Activated CD4-positive, CD25-positive, alpha-beta regulatory T cell (primary cell): Measurements from ENCODE around the gene HTT.

Experiments used
- DNase-seq, 4 experiments: peaks; one replicate each; lab custom pipeline; 2025; lab: John Stamatoyannopoulos, UW

Gene HTT

DNA sequence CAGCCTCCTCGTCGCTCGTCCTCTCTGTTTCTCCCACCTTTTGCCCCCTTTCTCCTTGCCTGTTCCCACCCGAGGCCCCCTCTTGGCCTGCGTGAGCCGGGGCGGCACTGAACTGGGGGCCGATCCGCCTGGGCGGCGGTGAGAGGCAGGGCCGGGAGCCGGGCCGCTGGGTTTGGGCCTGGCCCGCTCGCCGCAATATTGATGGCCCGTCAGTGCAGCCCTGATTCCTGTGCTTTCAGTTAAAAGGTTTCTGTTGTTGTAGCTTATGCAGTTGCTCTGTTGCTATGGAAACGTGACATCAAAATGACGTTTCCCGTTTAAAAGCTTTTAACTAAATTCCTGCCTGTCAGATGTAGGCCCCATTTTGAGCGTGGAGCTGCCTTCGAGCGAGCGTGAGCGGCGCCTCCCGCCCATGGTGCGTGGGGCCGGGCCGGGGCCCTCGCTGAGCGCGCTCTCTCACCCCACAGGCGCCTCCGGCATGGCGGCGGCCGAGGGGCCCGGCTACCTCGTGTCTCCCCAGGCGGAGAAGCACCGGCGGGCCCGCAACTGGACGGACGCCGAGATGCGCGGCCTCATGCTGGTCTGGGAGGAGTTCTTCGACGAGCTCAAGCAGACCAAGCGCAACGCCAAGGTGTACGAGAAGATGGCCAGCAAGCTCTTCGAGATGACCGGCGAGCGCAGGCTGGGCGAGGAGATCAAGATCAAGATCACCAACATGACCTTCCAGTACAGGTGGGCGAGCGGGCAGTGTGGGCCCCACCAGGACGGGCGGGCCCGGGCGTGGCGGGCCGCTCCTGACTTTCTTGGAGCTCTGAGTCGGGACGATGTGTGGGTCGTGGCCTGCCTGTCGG is 174.6 kb downstream of the HTT start, which contains the start of gene MSANTD1:
TSS of gene MSANTD1 (plus strand) at position 349 of the 851 bp plus-strand sequence. CDS start at position 413, 64 bp downstream.
- no peak for DNase-seq

DNA sequence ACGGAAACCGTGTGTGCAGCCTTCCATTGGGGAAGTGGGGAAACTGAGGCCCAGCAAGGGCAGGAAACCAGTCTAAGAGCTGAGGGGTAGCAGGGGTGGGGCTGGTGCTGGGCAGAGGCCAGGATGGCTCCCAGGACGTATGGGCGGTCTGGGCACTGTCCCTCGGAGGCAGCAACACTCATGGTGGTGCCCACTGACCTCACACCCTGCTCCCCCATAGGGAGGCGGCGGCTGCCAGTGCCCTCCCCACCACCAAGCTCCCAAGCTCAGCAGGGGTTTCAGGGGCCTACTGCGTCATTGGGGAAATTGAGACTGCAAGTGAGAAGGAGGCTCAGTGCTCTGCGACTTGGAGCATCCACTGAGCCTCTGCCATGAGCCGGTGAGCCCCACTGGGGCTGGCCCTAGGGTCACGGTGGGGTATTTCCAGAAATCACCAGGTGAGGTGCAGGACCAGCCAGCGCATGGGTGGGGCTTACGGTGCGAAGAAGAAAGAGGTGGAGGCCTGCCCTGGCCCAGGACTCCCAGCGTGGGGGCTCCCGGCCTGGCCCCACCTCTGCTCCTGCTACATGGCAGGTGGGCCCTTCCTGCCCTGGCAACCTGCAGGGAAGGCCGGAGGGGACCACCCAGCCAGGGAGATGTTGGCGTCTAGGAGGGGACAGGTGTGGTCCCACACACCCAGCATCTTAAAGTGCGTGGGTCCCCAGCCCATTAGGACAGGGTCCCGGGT is 175.4 kb downstream of the HTT start:
- DNase-seq = no peak

DNA sequence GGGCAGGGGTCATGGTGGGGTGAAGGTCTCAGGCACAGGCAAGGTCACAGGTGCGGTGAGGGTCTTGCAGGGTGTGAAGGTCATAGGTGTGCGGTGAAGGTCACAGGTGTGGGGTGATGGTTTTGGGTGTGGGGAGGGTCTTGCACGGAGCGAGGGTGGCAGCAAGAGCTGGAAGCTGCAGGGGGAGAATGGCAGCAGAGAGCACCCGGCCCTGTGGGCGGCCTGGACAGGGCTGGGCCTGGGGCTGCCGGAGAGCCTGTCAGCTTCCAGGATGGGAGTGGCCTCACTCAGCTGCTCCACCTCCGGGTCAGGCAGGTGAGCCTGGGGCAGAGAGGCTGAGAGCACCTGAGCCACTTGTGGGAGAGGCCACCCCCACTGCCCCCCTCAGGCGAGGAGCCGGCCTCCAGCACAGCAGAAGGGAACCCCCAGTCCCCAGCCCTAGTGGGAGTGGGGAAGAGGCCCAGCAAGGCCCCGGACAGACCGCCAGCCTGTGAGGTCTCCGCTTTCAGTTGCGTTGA is 176.0 kb downstream of the HTT start:
- no peak for DNase-seq

DNA sequence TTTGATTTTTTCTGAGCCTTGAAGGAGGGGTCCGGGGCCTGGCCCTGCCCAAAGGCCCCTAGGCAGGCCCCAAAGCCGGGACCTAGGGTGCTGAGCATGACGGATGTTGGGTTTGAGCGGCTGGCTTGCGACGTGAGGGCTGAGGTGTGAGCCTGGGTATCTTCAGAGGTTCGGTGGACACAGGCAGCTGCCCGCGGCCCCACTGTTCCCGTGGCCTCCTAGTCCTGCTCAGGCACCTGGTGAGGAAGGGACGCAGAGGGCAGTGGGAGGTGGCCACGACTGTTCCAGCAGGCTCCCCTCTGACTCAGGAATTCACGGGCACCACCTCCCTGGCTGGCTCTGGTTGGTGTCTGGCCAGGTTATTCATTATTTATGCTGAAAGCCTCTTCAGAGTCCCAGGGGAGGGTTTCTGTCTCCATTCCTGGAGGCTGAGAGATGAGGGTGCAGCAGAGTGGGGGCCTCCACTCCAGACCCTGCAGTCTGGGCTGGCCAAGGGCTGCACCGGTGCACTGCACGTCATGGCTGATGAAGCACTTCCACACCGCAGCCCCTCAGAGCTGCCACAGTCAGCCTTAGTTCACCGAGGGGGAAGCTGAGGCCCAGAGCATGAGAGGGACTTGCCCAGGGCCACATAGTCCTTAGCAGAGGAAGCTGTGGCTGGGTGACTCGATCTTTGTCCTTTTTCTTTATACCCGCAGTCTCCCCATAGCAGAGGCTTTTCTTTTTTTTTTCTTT is 176.6 kb downstream of the HTT start:
- no peak for DNase-seq

GRCh38 chr4:3251691-3252479 is 177.4 kb downstream of the HTT start:
- no peak for DNase-seq

- DNase-seq = no peak
These were observed 178.0 kb downstream of the HTT start for GRCh38 chr4:3252480-3252828.

GRCh38 chr4:3252831-3253641 is 178.6 kb downstream of the HTT start:
- no peak for DNase-seq

DNA sequence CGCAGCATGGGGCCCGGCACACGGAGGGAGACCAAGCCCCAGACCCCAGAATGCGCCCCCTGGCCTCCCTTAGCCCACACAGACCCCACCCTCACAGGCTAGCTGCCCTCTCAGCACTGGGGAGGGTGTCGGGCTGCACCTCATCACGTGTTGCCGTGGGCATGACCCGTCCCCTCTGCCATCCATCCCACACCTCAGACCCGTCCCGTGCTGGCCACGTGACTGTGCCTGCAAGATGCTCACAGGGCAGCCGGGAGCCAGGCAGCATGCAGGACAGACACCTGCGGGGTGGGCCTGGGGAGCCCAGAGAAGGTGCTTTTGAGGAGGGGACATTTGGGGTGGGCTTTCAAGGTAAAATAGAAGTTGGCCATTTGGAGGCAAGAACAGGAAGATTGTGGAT is 179.3 kb downstream of the HTT start:
- no peak for DNase-seq

DNA sequence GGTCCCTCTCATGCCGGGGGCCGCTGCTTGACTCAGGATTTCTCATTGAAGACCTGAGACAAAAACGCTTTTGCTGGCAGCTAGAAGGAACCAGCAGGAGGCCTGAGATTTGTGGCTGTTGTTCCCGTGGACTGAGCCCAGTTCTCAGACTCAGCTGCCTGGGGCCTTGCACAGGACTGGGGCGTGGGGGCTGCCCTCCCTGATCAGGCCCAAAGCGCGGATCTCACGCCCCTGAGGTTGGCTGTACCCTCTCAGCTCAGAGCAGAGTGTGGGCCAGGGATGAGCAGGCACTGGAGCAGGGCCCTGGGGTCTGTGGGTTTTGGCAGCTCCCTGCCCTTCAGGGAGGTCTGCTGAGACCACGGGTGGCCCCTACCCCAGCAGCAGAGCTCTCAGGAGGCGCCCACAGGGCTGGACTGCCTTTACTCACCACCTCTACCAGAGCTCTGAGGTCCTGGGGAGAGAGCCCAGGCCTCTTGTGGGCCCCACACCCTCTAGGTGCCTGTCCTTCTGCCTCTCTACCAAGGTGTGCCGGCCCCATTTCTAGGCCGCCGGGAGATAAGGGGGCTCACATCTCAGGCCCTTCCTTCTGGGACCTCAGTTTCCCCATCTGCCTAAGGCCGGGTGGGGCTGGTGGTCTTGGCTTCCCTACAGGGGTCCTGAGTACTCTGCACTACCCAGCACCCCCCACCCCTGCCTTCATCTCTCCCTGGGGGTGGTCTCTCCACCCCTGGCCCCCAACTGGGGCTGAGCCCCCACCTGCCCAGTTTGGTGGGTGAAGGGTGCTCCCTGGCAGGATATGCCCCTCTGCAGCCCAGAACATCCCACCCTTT is 180.0 kb downstream of the HTT start:
- DNase-seq = no peak

DNA sequence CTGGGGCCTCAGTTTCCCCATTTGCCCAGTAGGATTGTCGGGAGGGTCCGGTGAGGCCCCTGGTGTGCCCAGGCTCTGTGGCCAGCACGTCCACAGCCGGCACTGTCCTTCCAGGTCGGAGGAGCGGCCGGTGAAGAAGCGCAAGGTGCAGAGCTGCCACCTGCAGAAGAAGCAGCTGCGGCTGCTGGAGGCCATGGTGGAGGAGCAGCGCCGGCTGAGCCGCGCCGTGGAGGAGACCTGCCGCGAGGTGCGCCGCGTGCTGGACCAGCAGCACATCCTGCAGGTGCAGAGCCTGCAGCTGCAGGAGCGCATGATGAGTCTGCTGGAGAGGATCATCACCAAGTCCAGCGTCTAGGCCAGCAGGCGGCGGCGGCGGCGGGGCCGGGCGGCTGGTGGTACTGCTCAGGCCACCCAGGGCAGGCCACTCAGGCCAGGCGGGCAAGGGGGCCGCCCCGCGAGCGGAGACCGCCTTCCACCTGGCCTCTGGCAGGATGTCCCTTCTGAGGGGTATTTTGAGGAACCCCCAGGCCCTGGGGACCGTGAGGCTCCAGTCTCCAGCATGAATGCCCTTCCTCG is 181.2 kb downstream of the HTT start:
- no peak for DNase-seq

DNA sequence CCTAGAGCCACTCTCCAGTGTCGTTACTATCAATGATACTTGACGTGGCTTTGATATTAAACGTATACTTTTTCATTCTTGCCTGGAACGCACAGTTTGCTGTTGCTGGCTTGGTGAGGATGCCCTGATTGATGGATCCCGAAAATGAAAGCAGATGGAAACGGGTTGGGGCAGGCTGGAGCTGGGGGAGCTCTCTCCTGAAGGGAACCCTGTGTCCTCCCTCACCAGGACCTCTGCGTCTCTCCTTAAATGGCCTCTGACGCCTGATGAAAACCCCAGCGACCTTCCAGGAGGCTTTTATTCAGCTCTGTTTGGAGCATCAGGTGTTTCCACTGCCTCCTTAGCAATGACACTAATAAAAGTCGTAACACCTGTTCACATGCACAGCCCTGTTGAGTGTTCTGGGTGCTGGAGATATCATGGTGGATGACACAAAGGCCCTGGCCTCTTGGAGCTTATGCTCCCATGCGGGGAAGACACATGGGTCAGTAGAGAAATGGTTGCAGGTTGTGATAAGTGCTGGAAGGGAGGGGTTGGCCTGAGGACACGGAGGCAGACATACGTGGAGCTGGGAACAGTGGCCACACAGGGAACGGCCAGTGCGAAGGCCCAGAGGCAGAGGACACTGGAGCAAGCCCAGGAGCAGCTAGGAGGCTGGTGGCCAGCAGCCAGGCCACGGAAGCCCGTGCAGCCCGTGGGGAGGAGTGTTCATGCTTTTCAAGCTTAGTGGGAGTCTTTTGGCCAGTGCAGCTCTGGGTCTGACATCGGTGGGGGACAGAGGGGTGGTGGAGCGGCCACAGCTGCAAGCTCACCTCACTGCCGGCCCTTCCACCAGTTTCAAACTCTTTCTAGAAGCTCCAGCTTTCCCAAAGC is 182.0 kb downstream of the HTT start:
- no peak for DNase-seq

GRCh38 chr4:3257103-3257555 is 182.6 kb downstream of the HTT start:
- DNase-seq = no peak

DNA sequence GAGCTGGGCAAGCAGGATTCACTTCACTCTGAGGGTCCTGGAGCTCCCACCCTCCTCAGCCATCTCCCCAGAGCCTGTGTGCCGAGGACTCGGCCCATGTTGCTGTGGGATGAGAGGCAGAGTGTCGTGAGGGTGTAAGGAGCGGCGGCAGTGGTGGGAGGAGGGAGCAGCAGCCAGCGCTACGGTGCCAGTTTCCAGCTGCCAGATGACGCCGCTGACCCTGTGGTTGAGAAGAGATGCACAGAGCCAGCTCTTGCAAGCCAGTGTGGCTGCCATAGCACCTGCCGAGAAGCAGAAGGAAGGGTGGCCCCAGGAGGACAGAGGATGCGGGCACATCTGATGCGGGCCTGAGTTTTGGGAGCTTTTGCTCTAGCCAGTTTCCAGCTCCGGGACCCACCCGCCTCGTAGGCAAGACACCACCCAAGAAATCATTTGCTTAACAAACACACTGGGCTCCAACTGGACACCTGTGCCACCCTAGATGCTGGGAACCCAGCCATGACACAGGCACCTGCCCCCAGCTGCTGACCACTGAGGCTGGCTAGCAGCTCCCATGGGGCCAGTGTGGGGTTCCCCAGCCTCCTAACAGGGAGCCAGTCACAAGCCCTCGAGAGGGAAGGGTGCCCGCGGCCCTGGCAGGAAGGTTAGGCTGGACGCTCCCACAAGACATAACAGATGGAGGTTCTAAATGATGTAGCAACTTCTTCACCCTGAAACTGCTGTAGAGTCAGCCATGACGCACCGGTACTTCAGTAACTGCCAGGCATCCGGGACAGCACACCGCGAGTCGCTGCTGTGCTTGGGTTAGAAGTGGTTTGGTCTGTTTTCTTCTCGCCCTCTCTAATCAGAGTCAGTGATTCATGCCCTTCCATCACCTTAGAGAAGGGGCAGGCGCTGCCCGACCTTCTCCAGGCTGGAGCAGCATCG is 183.3 kb downstream of the HTT start:
- no peak for DNase-seq

DNA sequence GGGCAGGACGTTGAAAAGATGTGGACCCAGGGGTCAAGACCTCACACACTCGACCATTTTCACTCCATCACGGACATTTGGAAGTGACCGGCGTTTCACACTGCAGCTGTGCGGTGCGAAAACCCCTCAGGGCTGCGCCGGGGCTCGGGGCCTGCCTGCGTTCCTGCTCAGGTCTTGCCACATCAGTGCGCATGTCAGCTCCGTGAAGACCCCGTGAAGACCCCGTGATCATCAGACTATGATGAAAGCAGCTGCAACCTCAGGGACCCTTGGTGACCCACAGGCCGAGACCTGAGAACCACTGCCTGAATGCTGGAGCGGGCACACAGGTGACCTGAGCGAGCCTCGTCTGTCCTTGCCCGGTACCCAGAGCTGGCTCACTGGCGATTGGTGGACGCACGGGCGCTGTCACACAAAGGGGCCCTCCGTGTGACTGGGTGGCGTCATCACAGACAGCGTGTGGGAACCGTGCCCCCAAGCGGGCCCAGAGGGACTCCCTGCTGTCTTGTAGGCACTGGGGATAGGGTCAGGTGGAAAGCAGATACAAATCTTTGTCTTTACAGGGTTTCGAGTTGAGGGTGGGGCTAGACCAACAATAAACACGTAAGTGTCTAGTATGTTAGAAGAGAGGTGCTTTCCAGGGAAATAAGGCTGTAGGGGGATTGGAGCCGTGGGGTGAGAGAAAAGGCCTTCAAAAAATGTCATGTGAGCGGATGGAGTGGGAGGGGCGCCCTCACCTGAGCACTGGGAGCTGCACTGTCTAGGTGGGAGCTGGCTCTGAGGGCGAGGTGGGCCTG is 187.1 kb downstream of the HTT start:
- no peak for DNase-seq

GRCh38 chr4:3262208-3263052 is 187.9 kb downstream of the HTT start:
- DNase-seq = no peak
